ENCODE measurements around the gene SOS2. TPM values are rescaled to one million over a fixed set of nuclear protein-coding genes. Genes with fewer than 3 reads are reported as not detected.

The SOS2 gene
- total and polyA plus RNA-seq, 2 of the 4 experiments (the other 2 are of a cell fraction), result 6.3 to 10.9 TPM

- Histone ChIP-seq H3K9me1 (ENCODE audit: insufficient read depth, low read length) (no peaks in the 10 kb centered on the region), H4K8ac (ENCODE audit: low read depth in 2 of 2, low read length in 2 of 2) (no peak overlapping the region), H3K27me3 (ENCODE audit: control insufficient read depth, insufficient read depth, low read length) (no peaks in the 10 kb centered on the region), H3K4ac (ENCODE audit: low read depth, low read length) (no peak overlapping the region), H3K27ac (ENCODE audit: insufficient read depth, low read length) (no peak overlapping the region), H4K20me1 (ENCODE audit: insufficient read depth, low read length) (no peaks in the 10 kb centered on the region), H3K9ac (ENCODE audit: low read depth, low read length) (no peak overlapping the region), H3K4me3 (ENCODE audit: insufficient read depth, low read depth, low read length) (no peak overlapping the region), H2AK9ac (replicated peaks; ENCODE audit: low read depth, low read length, poor library complexity) (no peak overlapping the region), H3K56ac (ENCODE audit: extremely low read depth, insufficient read depth, low read length) (no peak overlapping the region), H3K9me3 (ENCODE audit: control insufficient read depth, insufficient read depth, low read length) (no peaks in the 10 kb centered on the region), H4K91ac (ENCODE audit: insufficient read depth, low read depth, low read length) (no peak overlapping the region), H4K5ac (ENCODE audit: low read depth, low read length) (no peak overlapping the region), H3K23ac (ENCODE audit: low read depth, low read length) (no peak overlapping the region), H2AFZ (replicated peaks; ENCODE audit: low read length, poor library complexity) (no peak overlapping the region), H2AK5ac (ENCODE audit: low read depth, low read length) (no peak overlapping the region), H3K4me1 (ENCODE audit: control insufficient read depth, insufficient read depth, low read length) (no peaks in the 10 kb centered on the region), H3K18ac (ENCODE audit: low read depth, low read length) (no peak overlapping the region), H2BK5ac (ENCODE audit: low read depth, low read length, poor library complexity, severe bottlenecking) (no peak overlapping the region), H3K4me2 (ENCODE audit: low read depth, low read length) (no peak overlapping the region), H2BK15ac (ENCODE audit: low read depth, low read length) (no peak overlapping the region), H3K79me1 (ENCODE audit: low read depth in 1 of 2, low read length in 2 of 2) (peaks cover 0 to 3% of the 10 kb centered on the region in 2 experiments; a peak in 1 of 4 replicates), H2BK20ac (ENCODE audit: low read depth, low read length) (no peak overlapping the region), H3K36me3 (ENCODE audit: control insufficient read depth, insufficient read depth, low read length) (peaks cover 11% of the 10 kb centered on the region), H2BK120ac (ENCODE audit: low read depth, low read length) (no peak overlapping the region), H3K14ac (replicated peaks; ENCODE audit: low read depth, low read length) (no peak overlapping the region)
- TF ChIP-seq NFE2L2 (IDR thresholded peaks at IDR 0.05; ENCODE audit: low read depth, low read length) (no peak), RAD21 (IDR thresholded peaks at IDR 0.05; ENCODE audit: low read length) (no peak), CHD1 (IDR thresholded peaks at IDR 0.05; ENCODE audit: low read depth, low read length) (no peak), BHLHE40 (IDR thresholded peaks at IDR 0.05; ENCODE audit: low read depth, low read length) (no peak), MAZ (IDR thresholded peaks at IDR 0.05; ENCODE audit: borderline replicate concordance, low read depth, low read length) (no peak), CTCF (conservative IDR thresholded peaks at IDR 0.05; ENCODE audit: low read depth, low read length) (no peak), USF2 (IDR thresholded peaks at IDR 0.05; ENCODE audit: low read depth, low read length) (no peak), MXI1 (IDR thresholded peaks at IDR 0.05; ENCODE audit: borderline replicate concordance, low read depth, low read length) (no peak), CEBPB (IDR thresholded peaks at IDR 0.05; ENCODE audit: low read depth, low read length) (no peak), ELK1 (IDR thresholded peaks at IDR 0.05; ENCODE audit: borderline replicate concordance, low read depth, low read length) (no peak), RFX5 (IDR thresholded peaks at IDR 0.05; ENCODE audit: low read depth, low read length) (no peak), RCOR1 (IDR thresholded peaks at IDR 0.05; ENCODE audit: insufficient replicate concordance, low read length) (no peak), FOS (IDR thresholded peaks at IDR 0.05; ENCODE audit: low read depth, low read length) (no peak), POLR2A (IDR thresholded peaks at IDR 0.05; ENCODE audit: low read depth, low read length) (no peak), SMC3 (IDR thresholded peaks at IDR 0.05; ENCODE audit: low read depth, low read length) (no peak), MAFK (IDR thresholded peaks at IDR 0.05; ENCODE audit: low read depth, low read length) (no peak)
- dilution Hi-C loops (cut with HindIII; ENCODE audit: low sequenced_read_pairs, unreplicated experiment) (no loop called here), in situ Hi-C loops (cut with MboI; ENCODE audit: low sequenced_read_pairs) (no loop called here), intact Hi-C loops (cut with micrococcal nuclease) (no loop called here)
- DNase-seq (no peak), ATAC-seq (ENCODE audit: low read depth) (no peak)
- CTCF ChIA-PET, result interaction anchor here (0.7 kb wide), 1 partner anchor 14 kb away, joined by 3 read pairs; no protein-coding TSS in a partner anchor
- WGBS, 2 experiments (ENCODE audit: extremely low coverage in 2 of 2, insufficient read length in 1 of 2), result no CpG with 5 or more reads among the region's 3 CpGs
- POLR2A ChIA-PET (ENCODE audit: unreplicated experiment), result no interaction called here
- BruUV-seq (replicated peaks), result no TSS peak
Observed at GRCh38 chr14:50139192-50139591, 92.2 kb downstream of the SOS2 start.
